Stomach (tissue), 9 donors: ENCODE measurements around the gene RRAD. TPM values are rescaled to one million over a fixed set of nuclear protein-coding genes. Genes with fewer than 3 reads are reported as not detected.

ENCODE experiments used
- DNase-seq, 2 donors: peaks; one replicate each; pipeline versions ENCODE4 v3.0.0 to v3.0.0-alpha.2; 2013 to 2019
- H3K27ac ChIP-seq, 5 donors: fragments of 200-600 bp in 4 of 5; sonication (generic) in 4 of 5; one replicate each; pipeline ENCODE4 v1.5.1; 2013 to 2019; ENCODE audit warnings: mild to moderate bottlenecking in 1 of 5, moderate library complexity in 1 of 5
- H3K27me3 ChIP-seq, 3 donors: fragments of 200-600 bp; sonication (generic); one replicate each; pipeline ENCODE4 v1.5.1; 2017 to 2019; ENCODE audit warnings: mixed run types in 1 of 3
- H3K36me3 ChIP-seq, 4 donors: fragments of 200-600 bp; sonication (generic); 1 replicate in 3 of 4; 2 replicates in 1 of 4; pipeline ENCODE4 v1.5.1; 2016 to 2019
- H3K4me1 ChIP-seq, 4 donors: fragments of 200-600 bp; sonication (generic); one replicate each; pipeline ENCODE4 v1.5.1; 2016 to 2019
- H3K4me3 ChIP-seq, 4 donors: fragments of 200-600 bp; sonication (generic) in 3 of 4; one replicate each; pipeline ENCODE4 v1.5.1; 2016 to 2019; ENCODE audit warnings: mild to moderate bottlenecking in 1 of 4
- H3K9me3 ChIP-seq, 4 donors: fragments of 200-600 bp; sonication (generic); one replicate each; pipeline ENCODE4 v1.5.1; 2016 to 2019
- CTCF ChIP-seq, 7 experiments: fragments of 450-650 bp in 4 of 7; fragments of 200-600 bp in 3 of 7; sonication (generic) in 3 of 7; IDR thresholded peaks; one replicate each; pipeline ENCODE4 v1.5.1; 2016 to 2019; ENCODE audit warnings: antibody characterized with exemption in 7 of 7, control low read depth in 2 of 7, mild to moderate bottlenecking in 1 of 7
- EP300 ChIP-seq: sonication (generic); formaldehyde crosslinking; IDR thresholded peaks from one replicate; pipeline ENCODE4 v1.6.1; 2017; ENCODE audit warnings: antibody characterized with exemption
- POLR2A ChIP-seq, 4 donors: fragments of 450-650 bp; IDR thresholded peaks; one replicate each; pipeline ENCODE4 v1.6.1; 2016; ENCODE audit warnings: antibody characterized with exemption in 4 of 4, control low read depth in 2 of 4, mild to moderate bottlenecking in 1 of 4, moderate library complexity in 1 of 4
- POLR2AphosphoS5 ChIP-seq, 3 donors: sonication (generic); formaldehyde crosslinking; IDR thresholded peaks; one replicate each; pipeline ENCODE4 v1.6.1; 2016; ENCODE audit warnings: antibody characterized with exemption in 3 of 3
- WGBS, 5 donors: extraction: QIAGEN DNeasy Blood & Tissue Kit in 3 of 5; methylation state at CpG; one replicate each; pipeline versions ENCODE4 v1.1.5 to v1.1.7; 2013 to 2018; 5-methylcytosine and 5-hydroxymethylcytosine counted together
- intact Hi-C: fragments of 100-400 bp; cut with DNase I; formaldehyde crosslinking; loops from one replicate; pipeline ENCODE4 v1.15.1; 2023; ENCODE audit warnings: low total_unique reads
- polyA plus RNA-seq, 3 donors: library from polyadenylated mRNA; stranded (reverse); fragments of 200-250 nt; gene quantifications; one replicate each; pipeline ENCODE4 v1.2.3, GENCODE V29; 2013
- total RNA-seq, 5 donors: library from RNA; depleted of rRNA; stranded (reverse); fragments of >200 nt; gene quantifications; one replicate each; pipeline versions ENCODE4 v1.1.0 to v1.2.3, GENCODE V29; 2014 to 2016
- donor health status: healthy with polysubstance abuse.
- donor health status: Bipolar disorder and iron deficiency.
- donor health status: healthy.

The RRAD gene
- total and polyA plus RNA-seq, 8 donors = 1.0 to 39.7 (median 3.5) TPM

- Histone ChIP-seq H3K9me3 (no peaks in the 10 kb centered on the region), H3K27me3 (peaks cover 0 to 49% (median 24%) of the 10 kb centered on the region in 3 donors), H3K4me3 (no peak overlapping the region), H3K4me1 (peaks cover 13 to 70% (median 43%) of the 10 kb centered on the region in 4 donors), H3K36me3 (peaks cover 0 to 8% (median 0%) of the 10 kb centered on the region in 4 donors), H3K27ac (peak overlapping the region in 2 of 5 donors; percentile 2 to 51)
- intact Hi-C loops = no loop called here
- DNase-seq = no peak
- 59 to 77% (median 77%) methylated on average over 8 to 9 of the region's 9 CpGs for WGBS, 5 donors
- no peak for TF ChIP-seq POLR2A (IDR thresholded peaks at IDR 0.05)
- TF ChIP-seq CTCF (IDR thresholded peaks at IDR 0.05) = no peak
- no peak for TF ChIP-seq POLR2AphosphoS5 (IDR thresholded peaks at IDR 0.05)
Observed at GRCh38 chr16:66920924-66921680, 4.2 kb downstream of the RRAD start.

- Histone ChIP-seq H3K4me1 (peaks cover 6 to 61% (median 34%) of the 10 kb centered on the region in 4 donors), H3K27ac (no peak overlapping the region), H3K36me3 (peaks cover 0 to 8% (median 0%) of the 10 kb centered on the region in 4 donors), H3K27me3 (peaks cover 0 to 41% (median 16%) of the 10 kb centered on the region in 3 donors), H3K9me3 (no peaks in the 10 kb centered on the region), H3K4me3 (no peak overlapping the region)
- WGBS, 5 donors = 42 to 83% (median 67%) methylated on average over 2 of the region's 2 CpGs
- no peak for TF ChIP-seq CTCF (IDR thresholded peaks at IDR 0.05)
- no peak for DNase-seq
- intact Hi-C loops = no loop called here
Observed at GRCh38 chr16:66920299-66920590, 5.1 kb downstream of the RRAD start.

GRCh38 chr16:66919569-66920298 lies 5.6 kb downstream of the RRAD start:
- DNase-seq = no peak
- intact Hi-C loops = no loop called here
- Histone ChIP-seq H3K9me3 (no peaks in the 10 kb centered on the region), H3K36me3 (peaks cover 0 to 8% (median 0%) of the 10 kb centered on the region in 4 donors), H3K27ac (no peak overlapping the region), H3K27me3 (peaks cover 0 to 35% (median 11%) of the 10 kb centered on the region in 3 donors), H3K4me1 (peaks cover 1 to 56% (median 29%) of the 10 kb centered on the region in 4 donors), H3K4me3 (no peak overlapping the region)
- TF ChIP-seq EP300 = no peak
- TF ChIP-seq POLR2A (IDR thresholded peaks at IDR 0.05) = no peak
- TF ChIP-seq CTCF (IDR thresholded peaks at IDR 0.05) = no peak
- TF ChIP-seq POLR2AphosphoS5 (IDR thresholded peaks at IDR 0.05) = no peak
- WGBS, 5 donors = 69 to 83% (median 77%) methylated on average over 3 to 5 of the region's 5 CpGs

- H3K27ac ChIP-seq = no peak within 1 kb of the TSS
- H3K27me3 ChIP-seq = peaks cover 0 to 28% (median 4%) of the 10 kb centered on the region in 3 donors
- peaks cover 0 to 8% (median 0%) of the 10 kb centered on the region in 4 donors for H3K36me3 ChIP-seq
- H3K4me1 ChIP-seq = peaks cover 0 to 50% (median 25%) of the 10 kb centered on the region in 4 donors
- H3K4me3 ChIP-seq = no peak within 1 kb of the TSS
- intact Hi-C loops = no loop called here
- WGBS, 5 donors = 54 to 66% (median 56%) methylated on average over 6 to 7 of the region's 7 CpGs
- TF ChIP-seq POLR2A (IDR thresholded peaks at IDR 0.05) (no peak), EP300 (no peak), CTCF (IDR thresholded peaks at IDR 0.05) (no peak), POLR2AphosphoS5 (IDR thresholded peaks at IDR 0.05) (no peak)
- no peak for DNase-seq
- H3K9me3 ChIP-seq = no peaks in the 10 kb centered on the region
Observed at GRCh38 chr16:66918803-66919568, 6.3 kb downstream of the RRAD start, which contains the start of gene CDH16. Gene CDH16 (minus strand): TSS chr16:66918885. CDS start chr16:66918065, 820 bp downstream.
